CD4-positive, alpha-beta T cell treated with Interleukin-6 at 100 ng/mL for 8 hours (primary cell): Measurements from ENCODE around the gene LRRC8D.

ENCODE experiments used
- DNase-seq: peaks from one replicate; pipeline ENCODE4 v3.0.0-alpha.2; 2020; ENCODE audit warnings: mixed read lengths, low spot score

The LRRC8D gene

GRCh38 chr1:89896105-89896942, 75.5 kb downstream of the LRRC8D start:
- no peak for DNase-seq

GRCh38 chr1:89897347-89898133, 76.7 kb downstream of the LRRC8D start:
- DNase-seq = no peak

- no peak for DNase-seq
Observed at GRCh38 chr1:89898150-89898549, 77.3 kb downstream of the LRRC8D start.

- DNase-seq = no peak
Observed at GRCh38 chr1:89898695-89899470, 78.1 kb downstream of the LRRC8D start.

GRCh38 chr1:89900323-89900722, 79.5 kb downstream of the LRRC8D start:
- no peak for DNase-seq

GRCh38 chr1:89900791-89901708, 80.2 kb downstream of the LRRC8D start:
- DNase-seq = no peak

GRCh38 chr1:89901957-89902669, 81.3 kb downstream of the LRRC8D start:
- DNase-seq = no peak

- DNase-seq = no peak
Observed at GRCh38 chr1:89903550-89903949, 82.7 kb downstream of the LRRC8D start.

GRCh38 chr1:89904219-89904980, 83.6 kb downstream of the LRRC8D start:
- DNase-seq = no peak

- DNase-seq = no peak
Observed at GRCh38 chr1:89905395-89906058, 84.7 kb downstream of the LRRC8D start.

- no peak for DNase-seq
Observed at GRCh38 chr1:89906088-89906487, 85.3 kb downstream of the LRRC8D start.

GRCh38 chr1:89907727-89908212, 86.9 kb downstream of the LRRC8D start:
- no peak for DNase-seq

- no peak for DNase-seq
Observed at GRCh38 chr1:89908273-89908671, 87.4 kb downstream of the LRRC8D start.

- no peak for DNase-seq
Observed at GRCh38 chr1:89908672-89909436, 88.0 kb downstream of the LRRC8D start.

GRCh38 chr1:89910268-89910667, 89.4 kb downstream of the LRRC8D start:
- no peak for DNase-seq

- DNase-seq = no peak
Observed at GRCh38 chr1:89910780-89911179, 89.9 kb downstream of the LRRC8D start.

GRCh38 chr1:89911191-89911991, 90.6 kb downstream of the LRRC8D start:
- no peak for DNase-seq

GRCh38 chr1:89912073-89912472, 91.2 kb downstream of the LRRC8D start:
- no peak for DNase-seq
